Choroid plexus epithelial cell (primary cell): ENCODE results near the gene MTHFD1L.

ENCODE experiments used
- DNase-seq: peaks from one replicate; pipeline ENCODE4 v3.0.0-alpha.2; 2010; ENCODE audit warnings: low read depth
- H3K4me3 ChIP-seq: 2 replicates; pipeline ENCODE4 v1.5.1; 2011; ENCODE audit warnings: low read depth, mild to moderate bottlenecking, control low read depth, low read length, moderate library complexity
- TF ChIP-seq, protein P1 (sequence below): conservative IDR thresholded peaks from 2 replicates; pipeline ENCODE4 v1.5.1; 2011; ENCODE audit warnings: low read depth, mild to moderate bottlenecking, control low read depth, inconsistent platforms, low read length, moderate library complexity

MTHFD1L gene

DNA sequence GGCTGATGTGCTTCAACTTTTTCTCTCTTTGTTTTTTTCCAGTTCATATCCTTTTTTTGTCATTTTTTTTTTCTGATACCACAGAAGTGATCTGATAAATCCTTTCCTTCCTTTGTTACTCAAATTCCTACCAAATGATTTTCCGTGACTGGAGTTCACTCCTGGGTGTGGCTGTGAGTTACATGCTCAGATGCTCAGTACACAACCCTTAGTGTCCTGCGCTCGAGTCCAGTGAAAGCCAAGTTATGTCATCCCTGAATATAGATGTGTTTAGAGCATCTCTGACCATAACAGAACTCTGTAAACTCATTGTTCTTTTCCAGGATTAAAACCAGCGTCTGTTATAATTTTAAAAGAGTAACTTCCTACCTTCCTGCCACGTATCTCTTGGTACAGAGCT is 227.1 kb downstream of the MTHFD1L start:
- no peak overlapping the region for H3K4me3 ChIP-seq
- DNase-seq: no peak
- TF ChIP-seq, protein P1, sequence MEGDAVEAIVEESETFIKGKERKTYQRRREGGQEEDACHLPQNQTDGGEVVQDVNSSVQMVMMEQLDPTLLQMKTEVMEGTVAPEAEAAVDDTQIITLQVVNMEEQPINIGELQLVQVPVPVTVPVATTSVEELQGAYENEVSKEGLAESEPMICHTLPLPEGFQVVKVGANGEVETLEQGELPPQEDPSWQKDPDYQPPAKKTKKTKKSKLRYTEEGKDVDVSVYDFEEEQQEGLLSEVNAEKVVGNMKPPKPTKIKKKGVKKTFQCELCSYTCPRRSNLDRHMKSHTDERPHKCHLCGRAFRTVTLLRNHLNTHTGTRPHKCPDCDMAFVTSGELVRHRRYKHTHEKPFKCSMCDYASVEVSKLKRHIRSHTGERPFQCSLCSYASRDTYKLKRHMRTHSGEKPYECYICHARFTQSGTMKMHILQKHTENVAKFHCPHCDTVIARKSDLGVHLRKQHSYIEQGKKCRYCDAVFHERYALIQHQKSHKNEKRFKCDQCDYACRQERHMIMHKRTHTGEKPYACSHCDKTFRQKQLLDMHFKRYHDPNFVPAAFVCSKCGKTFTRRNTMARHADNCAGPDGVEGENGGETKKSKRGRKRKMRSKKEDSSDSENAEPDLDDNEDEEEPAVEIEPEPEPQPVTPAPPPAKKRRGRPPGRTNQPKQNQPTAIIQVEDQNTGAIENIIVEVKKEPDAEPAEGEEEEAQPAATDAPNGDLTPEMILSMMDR: no peak

DNA sequence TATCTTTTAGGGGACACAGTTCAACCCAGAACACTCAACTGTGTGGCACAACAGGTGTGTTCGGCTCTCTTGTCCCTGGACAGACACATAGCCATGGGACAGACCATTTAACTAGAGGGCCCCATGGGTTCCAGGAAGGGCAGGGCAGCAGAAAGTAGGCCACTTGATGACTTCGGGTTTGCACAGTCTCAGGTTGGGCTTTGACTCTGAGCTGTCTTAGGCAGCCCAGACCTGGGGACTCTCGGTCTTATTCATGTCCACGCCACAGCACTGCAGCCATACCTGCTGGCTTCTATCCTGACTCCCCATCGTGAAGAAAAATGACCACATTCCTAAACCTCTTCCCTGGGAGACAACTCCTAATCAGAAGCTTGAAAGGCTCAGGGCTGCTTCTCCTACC is 228.2 kb downstream of the MTHFD1L start:
- no peak for DNase-seq
- H3K4me3 ChIP-seq: no peak overlapping the region
- TF ChIP-seq, protein P1: no peak

DNA sequence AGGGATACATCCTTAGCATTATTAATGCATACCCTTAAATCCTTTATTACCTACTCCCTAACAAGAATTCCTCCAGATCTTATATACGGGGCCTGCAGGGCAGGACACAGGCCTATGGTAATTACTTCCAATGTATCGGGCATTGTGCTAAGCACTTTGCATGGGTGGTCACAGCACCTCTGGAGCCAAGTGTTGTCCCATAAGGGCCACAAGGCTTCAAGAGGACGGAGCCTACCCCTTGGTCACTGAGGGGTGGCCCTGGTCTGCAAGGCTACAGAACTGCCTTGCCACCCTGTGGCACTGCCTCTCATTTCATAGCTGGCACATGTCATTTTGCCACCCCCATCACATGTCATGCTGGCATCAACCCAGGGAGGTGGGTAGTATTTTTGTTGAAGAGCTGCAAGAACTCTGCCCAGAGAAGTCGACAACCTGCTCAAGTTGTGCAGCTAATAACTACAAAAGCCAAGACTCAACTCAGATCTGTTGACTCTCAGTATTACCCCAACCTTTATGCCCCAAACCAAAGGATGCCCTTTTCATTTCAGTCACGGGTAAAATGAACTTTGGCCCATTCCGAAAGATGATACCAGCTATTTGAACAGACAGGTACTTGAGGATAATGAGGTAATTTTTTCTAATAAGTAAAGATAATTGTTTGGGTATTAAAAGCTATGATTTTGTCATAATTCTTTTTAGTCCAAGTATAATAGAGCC is 230.2 kb downstream of the MTHFD1L start:
- TF ChIP-seq, protein P1: no peak
- no peak overlapping the region for H3K4me3 ChIP-seq
- no peak for DNase-seq

DNA sequence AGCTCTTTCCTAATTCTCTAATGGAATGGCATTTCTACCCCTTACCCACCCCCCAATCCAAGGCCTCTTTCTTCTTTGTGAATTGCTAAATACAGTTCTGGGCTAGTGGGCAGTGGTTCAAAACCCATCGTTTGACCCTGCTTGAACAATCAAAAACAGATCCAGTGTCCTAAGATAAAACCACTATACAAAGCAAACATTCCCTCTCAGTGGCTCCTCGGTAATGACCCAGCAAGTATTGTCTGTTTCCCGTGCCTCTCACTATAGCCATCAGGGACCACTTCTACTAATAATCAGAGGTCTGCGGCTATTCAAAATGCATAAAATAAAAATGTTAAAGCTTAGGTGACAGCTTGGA is 230.7 kb downstream of the MTHFD1L start:
- TF ChIP-seq, protein P1: no peak
- no peak for DNase-seq
- no peak overlapping the region for H3K4me3 ChIP-seq

DNA sequence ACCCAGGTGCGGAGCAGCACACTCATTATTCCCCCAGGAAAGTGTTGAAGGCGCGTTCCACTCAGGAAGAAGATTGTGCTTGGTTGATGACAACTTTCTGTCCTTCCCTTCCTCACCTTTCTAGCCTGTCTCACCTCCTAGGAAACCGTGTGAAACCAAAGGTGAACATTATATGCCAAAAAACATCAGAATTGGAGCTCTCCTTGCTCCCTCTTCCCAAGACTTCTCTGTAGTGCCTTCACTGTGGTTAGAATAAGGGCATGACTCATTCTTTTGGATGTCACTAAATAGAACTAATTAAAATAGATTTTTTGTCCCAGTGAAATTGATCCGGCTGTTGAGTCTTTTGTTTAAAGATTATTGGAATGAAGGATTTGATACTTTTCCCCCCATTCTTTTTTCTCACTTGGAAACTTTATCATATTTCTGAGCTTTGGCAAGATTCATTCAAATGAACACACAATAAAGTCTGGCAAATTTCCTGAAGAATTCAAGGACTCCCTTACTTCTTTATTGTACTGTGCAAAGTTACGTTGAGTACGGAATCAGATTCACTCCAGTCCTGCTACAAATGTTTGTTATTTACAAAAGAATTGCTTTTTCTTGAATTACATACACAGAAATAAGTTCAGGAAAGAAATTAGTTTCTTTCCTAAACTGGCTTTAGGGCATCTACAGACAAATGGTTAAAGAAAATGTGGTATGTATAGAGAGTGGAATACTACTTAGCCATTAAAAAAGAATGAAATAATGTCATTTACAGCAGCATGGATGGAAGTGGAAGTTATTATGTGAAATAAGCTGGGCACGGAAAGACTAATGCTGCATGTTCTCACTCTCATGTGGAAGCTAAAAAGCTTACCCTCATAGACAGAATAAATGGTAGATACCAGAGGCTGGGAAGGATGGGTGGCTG is 231.4 kb downstream of the MTHFD1L start:
- no peak overlapping the region for H3K4me3 ChIP-seq
- DNase-seq: no peak
- TF ChIP-seq, protein P1: no peak

DNA sequence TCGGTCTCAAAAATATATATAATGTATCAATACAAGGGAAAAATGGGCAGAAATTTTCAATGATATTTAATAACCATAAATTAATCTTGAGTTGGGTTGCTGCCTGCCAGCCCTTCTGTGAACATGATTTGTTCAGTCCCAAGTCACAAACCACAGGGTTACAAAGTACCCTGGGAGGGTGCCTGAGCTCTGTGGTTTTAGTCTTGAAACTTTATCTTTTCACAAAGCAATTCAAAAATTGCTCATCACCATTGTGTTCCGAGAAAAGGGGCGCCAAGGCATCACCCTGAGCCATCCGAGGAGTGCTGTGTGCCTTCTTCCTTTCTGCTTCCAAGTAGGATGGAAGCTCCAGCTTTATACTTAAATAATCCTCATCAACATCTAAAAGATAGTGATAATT is 232.7 kb downstream of the MTHFD1L start:
- no peak overlapping the region for H3K4me3 ChIP-seq
- TF ChIP-seq, protein P1: no peak
- DNase-seq: no peak
